Jurkat, Clone E6-1 (cell line): Measurements from ENCODE around the gene SAYSD1.

Experiments used
- DNase-seq: peaks from one replicate; pipeline ENCODE4 v3.0.0-alpha.2; 2011; ENCODE audit warnings: low read depth, low spot score
- H3K4me3 ChIP-seq: 2 replicates; pipeline ENCODE4 v1.5.1; 2011; ENCODE audit warnings: mild to moderate bottlenecking, low read length, control low read depth, moderate library complexity

The SAYSD1 gene

GRCh38 chr6:39061588-39061987 lies 53.4 kb downstream of the SAYSD1 start:
- DNase-seq: no peak
- H3K4me3 ChIP-seq: no peak overlapping the region

GRCh38 chr6:39061182-39061581 lies 53.8 kb downstream of the SAYSD1 start:
- no peak overlapping the region for H3K4me3 ChIP-seq
- DNase-seq: no peak

- no peak for DNase-seq
Measured at GRCh38 chr6:39060467-39061160, 54.4 kb downstream of the SAYSD1 start.

GRCh38 chr6:39059496-39060310 lies 55.3 kb downstream of the SAYSD1 start:
- no peak overlapping the region for H3K4me3 ChIP-seq
- DNase-seq: no peak

More at GRCh38 chr6:39060467-39061160, 54.4 kb downstream of the SAYSD1 start:
- no peak overlapping the region for H3K4me3 ChIP-seq

- H3K4me3 ChIP-seq: no peak overlapping the region
- no peak for DNase-seq
Measured at GRCh38 chr6:39058471-39059147, 56.4 kb downstream of the SAYSD1 start.

GRCh38 chr6:39057251-39058155 lies 57.5 kb downstream of the SAYSD1 start:
- H3K4me3 ChIP-seq: no peak overlapping the region
- DNase-seq: no peak

GRCh38 chr6:39056681-39057080 lies 58.3 kb downstream of the SAYSD1 start:
- DNase-seq: no peak
- no peak overlapping the region for H3K4me3 ChIP-seq

GRCh38 chr6:39056191-39056590 lies 58.8 kb downstream of the SAYSD1 start:
- H3K4me3 ChIP-seq: no peak overlapping the region
- DNase-seq: no peak

GRCh38 chr6:39055661-39056060 lies 59.3 kb downstream of the SAYSD1 start:
- no peak overlapping the region for H3K4me3 ChIP-seq
- DNase-seq: no peak

- no peak overlapping the region for H3K4me3 ChIP-seq
- DNase-seq: no peak
Measured at GRCh38 chr6:39054577-39055142, 60.3 kb downstream of the SAYSD1 start.
